H9 (cell line): ENCODE results near the gene DGKG. TPM values are rescaled to one million over a fixed set of nuclear protein-coding genes. Genes with fewer than 3 reads are reported as not detected.

Experiments used
- DNase-seq: peaks from one replicate; pipeline ENCODE4 v3.0.0-alpha.2; 2017
- H2AFZ ChIP-seq: one replicate; pipeline ENCODE4 v1.6.1; 2013; ENCODE audit warnings: mild to moderate bottlenecking, low read length, control low read depth, moderate library complexity
- H2AK5ac ChIP-seq: 2 replicates; pipeline ENCODE4 v1.6.1; 2013; ENCODE audit warnings: low read length, control low read depth, mixed read lengths; ENCODE audit not compliant: insufficient read length
- H2BK120ac ChIP-seq: one replicate; pipeline ENCODE4 v1.6.1; 2013; ENCODE audit warnings: low read depth, mild to moderate bottlenecking, low read length, control low read depth, inconsistent platforms; ENCODE audit not compliant: poor library complexity, severe bottlenecking
- H2BK12ac ChIP-seq: 2 replicates; pipeline ENCODE4 v1.6.1; 2013; ENCODE audit warnings: low read length, control low read depth, mixed read lengths, low read depth; ENCODE audit not compliant: insufficient read length
- H2BK15ac ChIP-seq: 2 replicates; pipeline ENCODE4 v1.6.1; 2013; ENCODE audit warnings: low read depth, low read length, control low read depth
- H2BK20ac ChIP-seq: one replicate; pipeline ENCODE4 v1.6.1; 2013; ENCODE audit warnings: low read depth, mild to moderate bottlenecking, low read length, control low read depth, inconsistent platforms; ENCODE audit not compliant: poor library complexity, severe bottlenecking
- H2BK5ac ChIP-seq: 2 replicates; pipeline ENCODE4 v1.6.1; 2013; ENCODE audit warnings: low read length, control low read depth, mixed read lengths; ENCODE audit not compliant: insufficient read length
- H3K14ac ChIP-seq: 2 replicates; pipeline ENCODE4 v1.6.1; 2013; ENCODE audit warnings: low read length, control low read depth; ENCODE audit not compliant: insufficient read depth
- H3K18ac ChIP-seq: 2 replicates; pipeline ENCODE4 v1.6.1; 2013; ENCODE audit warnings: low read depth, mild to moderate bottlenecking, mixed read lengths, low read length, control low read depth; ENCODE audit not compliant: insufficient read length
- H3K23ac ChIP-seq: 2 replicates; pipeline ENCODE4 v1.6.1; 2013; ENCODE audit warnings: low read length, control low read depth, mixed read lengths, low read depth; ENCODE audit not compliant: insufficient read length
- H3K23me2 ChIP-seq: 2 replicates; pipeline ENCODE4 v1.6.1; 2013; ENCODE audit warnings: low read depth, mild to moderate bottlenecking, mixed read lengths, low read length, control low read depth; ENCODE audit not compliant: insufficient read length, poor library complexity, severe bottlenecking
- H3K27ac ChIP-seq: 2 replicates; pipeline ENCODE4 v1.5.1; 2013; ENCODE audit warnings: low read length, control low read depth, mixed read lengths, low read depth; ENCODE audit not compliant: insufficient read length
- H3K27me3 ChIP-seq: 2 replicates; pipeline ENCODE4 v1.6.1; 2013; ENCODE audit warnings: low read length, control low read depth, inconsistent platforms; ENCODE audit not compliant: insufficient read depth
- H3K4ac ChIP-seq: 2 replicates; pipeline ENCODE4 v1.6.1; 2013; ENCODE audit warnings: low read depth, mild to moderate bottlenecking, control low read depth, inconsistent platforms, low read length, moderate library complexity
- H3K4me1 ChIP-seq: 2 replicates; pipeline ENCODE4 v1.6.1; 2013; ENCODE audit warnings: low read length, control low read depth, inconsistent platforms; ENCODE audit not compliant: insufficient read depth
- H3K4me2 ChIP-seq: 2 replicates; pipeline ENCODE4 v1.6.1; 2013; ENCODE audit warnings: low read length, control low read depth, mixed read lengths; ENCODE audit not compliant: insufficient read length, insufficient read depth
- H3K56ac ChIP-seq: 2 replicates; pipeline ENCODE4 v1.6.1; 2013; ENCODE audit warnings: low read depth, mild to moderate bottlenecking, mixed read lengths, low read length, control low read depth; ENCODE audit not compliant: insufficient read length
- H3K79me1 ChIP-seq: 2 replicates; pipeline ENCODE4 v1.6.1; 2013; ENCODE audit warnings: low read depth, mild to moderate bottlenecking, moderate library complexity, low read length, control low read depth, inconsistent platforms; ENCODE audit not compliant: insufficient read depth, poor library complexity, severe bottlenecking
- H3K79me2 ChIP-seq: 2 replicates; pipeline ENCODE4 v1.6.1; 2013; ENCODE audit warnings: low read length, control low read depth, inconsistent platforms; ENCODE audit not compliant: insufficient read depth
- H3K9ac ChIP-seq: 2 replicates; pipeline ENCODE4 v1.6.1; 2013; ENCODE audit warnings: low read length, control low read depth, mixed read lengths; ENCODE audit not compliant: insufficient read length; ENCODE audit errors: extremely low read depth
- H3K9me3 ChIP-seq: one replicate; pipeline ENCODE4 v1.6.1; 2013; ENCODE audit warnings: low read depth, low read length, inconsistent platforms; ENCODE audit not compliant: control insufficient read depth
- H3T11ph ChIP-seq: one replicate; pipeline ENCODE4 v1.6.1; 2013; ENCODE audit warnings: mild to moderate bottlenecking, low read length, control low read depth, inconsistent platforms
- H4K20me1 ChIP-seq: one replicate; pipeline ENCODE4 v1.6.1; 2013; ENCODE audit not compliant: control insufficient read depth, insufficient read length, insufficient read depth
- H4K5ac ChIP-seq: 2 replicates; pipeline ENCODE4 v1.6.1; 2013; ENCODE audit warnings: low read depth, mild to moderate bottlenecking, mixed read lengths, low read length, control low read depth; ENCODE audit not compliant: insufficient read length
- H4K8ac ChIP-seq: replicated peaks from 2 replicates; pipeline ENCODE4 v1.6.1; 2013; ENCODE audit warnings: low read length, control low read depth, mixed read lengths, low read depth; ENCODE audit not compliant: insufficient read length
- H4K91ac ChIP-seq: 2 replicates; pipeline ENCODE4 v1.6.1; 2013; ENCODE audit warnings: low read depth, mild to moderate bottlenecking, moderate library complexity, mixed read lengths, low read length, control low read depth; ENCODE audit not compliant: insufficient read length
- H3K27ac Mint-ChIP-seq, 3 experiments: 2 replicates in 2 of 3; 3 replicates in 1 of 3; pipeline ENCODE4 v1.8.0; 2020 to 2021; ENCODE audit warnings: mixed read lengths in 3 of 3, mild to moderate bottlenecking in 1 of 3, moderate library complexity in 1 of 3
- H3K27me3 Mint-ChIP-seq: 2 replicates; pipeline ENCODE4 v1.8.0; 2021; ENCODE audit warnings: low read depth, mild to moderate bottlenecking, moderate library complexity, mixed read lengths
- H3K36me3 Mint-ChIP-seq, 3 experiments: 2 replicates in 2 of 3; 3 replicates in 1 of 3; pipeline ENCODE4 v1.8.0; 2020 to 2021; ENCODE audit warnings: low read depth in 3 of 3, mixed read lengths in 3 of 3; ENCODE audit not compliant: insufficient read depth in 1 of 3
- H3K4me1 Mint-ChIP-seq, 2 experiments: 2 replicates each; pipeline ENCODE4 v1.8.0; 2020; ENCODE audit warnings: mixed read lengths in 2 of 2
- H3K4me3 Mint-ChIP-seq, 2 experiments: 2 replicates in 1 of 2; 3 replicates in 1 of 2; pipeline ENCODE4 v1.8.0; 2020 to 2021; ENCODE audit warnings: mild to moderate bottlenecking in 2 of 2, mixed read lengths in 2 of 2, moderate library complexity in 1 of 2
- H3K9me3 Mint-ChIP-seq, 2 experiments: 2 replicates in 1 of 2; 3 replicates in 1 of 2; pipeline ENCODE4 v1.8.0; 2020; ENCODE audit warnings: mild to moderate bottlenecking in 2 of 2, mixed read lengths in 2 of 2, moderate library complexity in 1 of 2
- WGBS: extraction: QIAGEN DNeasy Blood & Tissue Kit; methylation state at CpG from one replicate; pipeline ENCODE4 v1.1.7; 2013; ENCODE audit warnings: missing lambda C conversion rate, low lambda C conversion rate, mixed read lengths; ENCODE audit not compliant: insufficient read length; ENCODE audit errors: extremely low coverage; 5-methylcytosine and 5-hydroxymethylcytosine counted together
- total RNA-seq: library from RNA; stranded (reverse); gene quantifications from 2 replicates; pipeline ENCODE4 v1.2.1, GENCODE V29; 2021
- TF ChIP-seq, protein P1 (sequence below): fragments of 200-600 bp; sonication (generic); conservative IDR thresholded peaks from 3 replicates; pipeline ENCODE4 v1.8.0; 2021; ENCODE audit warnings: antibody characterized with exemption, mild to moderate bottlenecking

Gene DGKG
- total RNA-seq, 1 experiment from 2014 or later, result not detected

DNA sequence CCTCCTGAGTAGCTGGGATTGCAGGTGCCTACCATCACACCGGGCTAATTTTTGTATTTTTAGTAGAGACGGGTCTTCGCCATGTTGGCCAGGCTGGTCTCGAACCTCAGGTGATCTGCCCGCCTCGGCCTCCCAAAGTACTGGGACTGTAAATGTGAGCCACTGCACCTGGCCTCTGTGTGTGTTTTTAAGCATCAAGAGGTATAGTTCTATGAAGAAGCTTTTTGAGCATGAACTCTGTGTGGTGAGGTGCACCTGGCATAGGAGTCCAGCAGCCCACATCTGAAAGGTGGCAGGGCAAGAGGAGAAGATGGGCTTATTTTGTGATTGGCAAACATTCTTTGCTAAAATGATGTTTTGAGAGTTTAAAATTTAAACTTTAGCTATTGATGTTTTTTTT, 118.0 kb downstream of the DGKG start:
- H3K9ac ChIP-seq, result no peak overlapping the region
- no peak overlapping the region for H4K91ac ChIP-seq
- H2AK5ac ChIP-seq, result no peak overlapping the region
- Mint-ChIP-seq H3K36me3 (no peaks in the 10 kb centered on the region), H3K4me1 (peaks cover 8 to 11% of the 10 kb centered on the region in 2 experiments), H3K4me3 (no peak overlapping the region), H3K9me3 (no peaks in the 10 kb centered on the region), H3K27me3 (peaks cover 39% of the 10 kb centered on the region), H3K27ac (no peak overlapping the region)
- H3K27me3 ChIP-seq, result no peaks in the 10 kb centered on the region
- H2BK5ac ChIP-seq, result no peak overlapping the region
- H3K4me1 ChIP-seq, result no peaks in the 10 kb centered on the region; the same call in 1 of the 2 replicates
- H3K27ac ChIP-seq, result no peak overlapping the region
- H3K9me3 ChIP-seq, result no peaks in the 10 kb centered on the region
- H2BK15ac ChIP-seq, result no peak overlapping the region
- no peaks in the 10 kb centered on the region for H3K23me2 ChIP-seq
- H4K5ac ChIP-seq, result no peak overlapping the region
- no peak overlapping the region for H3K18ac ChIP-seq
- H4K8ac ChIP-seq, result no peak overlapping the region
- no peak overlapping the region for H3K4me2 ChIP-seq
- H4K20me1 ChIP-seq, result no peaks in the 10 kb centered on the region
- no peak overlapping the region for H2AFZ ChIP-seq
- no peak overlapping the region for H3K4ac ChIP-seq
- H3K56ac ChIP-seq, result no peak overlapping the region
- no CpG with 5 or more reads among the region's 6 CpGs for WGBS
- TF ChIP-seq, protein P1, sequence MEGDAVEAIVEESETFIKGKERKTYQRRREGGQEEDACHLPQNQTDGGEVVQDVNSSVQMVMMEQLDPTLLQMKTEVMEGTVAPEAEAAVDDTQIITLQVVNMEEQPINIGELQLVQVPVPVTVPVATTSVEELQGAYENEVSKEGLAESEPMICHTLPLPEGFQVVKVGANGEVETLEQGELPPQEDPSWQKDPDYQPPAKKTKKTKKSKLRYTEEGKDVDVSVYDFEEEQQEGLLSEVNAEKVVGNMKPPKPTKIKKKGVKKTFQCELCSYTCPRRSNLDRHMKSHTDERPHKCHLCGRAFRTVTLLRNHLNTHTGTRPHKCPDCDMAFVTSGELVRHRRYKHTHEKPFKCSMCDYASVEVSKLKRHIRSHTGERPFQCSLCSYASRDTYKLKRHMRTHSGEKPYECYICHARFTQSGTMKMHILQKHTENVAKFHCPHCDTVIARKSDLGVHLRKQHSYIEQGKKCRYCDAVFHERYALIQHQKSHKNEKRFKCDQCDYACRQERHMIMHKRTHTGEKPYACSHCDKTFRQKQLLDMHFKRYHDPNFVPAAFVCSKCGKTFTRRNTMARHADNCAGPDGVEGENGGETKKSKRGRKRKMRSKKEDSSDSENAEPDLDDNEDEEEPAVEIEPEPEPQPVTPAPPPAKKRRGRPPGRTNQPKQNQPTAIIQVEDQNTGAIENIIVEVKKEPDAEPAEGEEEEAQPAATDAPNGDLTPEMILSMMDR, result no peak
- no peak for DNase-seq
- no peak overlapping the region for H2BK20ac ChIP-seq
- H3K79me1 ChIP-seq, result no peaks in the 10 kb centered on the region
- no peak overlapping the region for H2BK12ac ChIP-seq
- no peak overlapping the region for H3K14ac ChIP-seq
- no peak overlapping the region for H2BK120ac ChIP-seq
- H3K23ac ChIP-seq, result no peak overlapping the region
- H3T11ph ChIP-seq, result no peak overlapping the region
- H3K79me2 ChIP-seq, result no peaks in the 10 kb centered on the region
